Stimulated activated CD4-positive, alpha-beta T cell treated with anti-CD3 and anti-CD28 coated beads, Interleukin-2, amount 100 ng/mL, for 24 hours (primary cell): ENCODE results near the gene CHST9.
"Not testable (repeated sequence)": the region's sequence is repeated elsewhere in the genome, so short reads cannot be mapped to it uniquely, and the experiment has no call there.

ENCODE experiments used
- DNase-seq, 2 donors: peaks; one replicate each; pipeline ENCODE4 v3.0.0-alpha.2; 2020

The CHST9 gene

GRCh38 chr18:27185025-27185763 lies at the start of gene CHST9:
Gene CHST9, minus strand, starts transcription at chr18:27185308. Its CDS starts 42,499 bp downstream, at chr18:27142809.
- no peak for DNase-seq

GRCh38 chr18:27232355-27232754 lies 47.2 kb upstream of the CHST9 start:
- not testable (repeated sequence) for DNase-seq

DNA sequence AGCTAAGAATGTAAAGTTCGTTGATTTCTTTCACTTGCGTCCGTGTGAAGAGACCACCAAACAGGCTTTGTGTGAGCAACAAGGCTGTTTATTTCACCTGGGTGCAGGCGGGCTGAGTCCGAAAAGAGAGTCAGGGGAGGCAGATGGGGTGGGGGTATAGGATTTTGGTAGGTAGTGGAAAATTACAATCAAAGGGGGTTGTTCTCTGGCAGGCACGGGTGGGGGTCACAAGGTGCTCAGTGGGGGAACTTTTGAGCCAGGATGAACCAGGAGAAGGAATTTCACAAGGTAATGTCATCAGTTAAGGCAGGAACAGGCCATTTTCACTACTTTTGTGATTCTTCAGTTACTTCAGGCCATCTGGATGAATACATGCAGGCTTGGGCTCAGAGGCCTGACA lies 46.6 kb upstream of the CHST9 start:
- not testable (repeated sequence) for DNase-seq

DNA sequence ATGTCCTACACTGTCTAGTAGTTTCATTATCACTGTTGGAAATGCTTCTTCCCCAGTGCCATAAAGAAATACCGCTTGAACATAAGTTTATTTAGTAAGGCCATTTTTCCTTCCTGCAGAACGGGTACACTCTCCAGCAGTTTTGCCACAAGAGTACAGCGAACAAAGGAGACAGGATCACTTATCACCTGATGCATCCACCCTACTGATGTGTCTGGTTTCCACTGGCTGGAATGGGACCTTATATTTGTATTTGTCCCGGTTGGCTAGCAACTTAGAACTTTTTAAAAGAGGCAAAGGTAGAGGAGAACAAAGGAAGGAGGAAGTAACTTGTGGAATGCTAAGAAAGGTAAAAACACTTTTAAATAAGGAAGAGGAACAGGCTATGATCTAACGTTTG lies 46.1 kb upstream of the CHST9 start:
- not testable (repeated sequence) for DNase-seq

DNA sequence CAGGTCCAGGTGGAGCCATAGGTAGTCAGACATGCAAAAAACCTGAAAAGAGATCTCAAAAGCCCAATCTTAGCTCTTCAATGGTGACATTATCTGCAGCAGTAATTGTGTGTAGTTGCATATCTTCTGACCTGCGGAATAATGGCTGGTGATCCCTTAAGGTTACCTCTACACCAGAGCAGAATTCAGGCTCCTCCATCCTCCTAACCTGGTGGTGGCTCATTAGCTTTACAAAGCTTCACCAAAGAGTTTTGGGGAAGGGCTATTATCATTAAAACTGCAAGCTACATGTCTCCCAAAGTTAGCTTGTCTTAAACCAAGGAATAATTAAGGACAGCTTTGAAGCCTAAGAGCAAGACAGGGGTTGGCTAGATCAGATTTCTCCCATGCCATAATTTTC lies 42.6 kb upstream of the CHST9 start:
- DNase-seq: no peak

DNA sequence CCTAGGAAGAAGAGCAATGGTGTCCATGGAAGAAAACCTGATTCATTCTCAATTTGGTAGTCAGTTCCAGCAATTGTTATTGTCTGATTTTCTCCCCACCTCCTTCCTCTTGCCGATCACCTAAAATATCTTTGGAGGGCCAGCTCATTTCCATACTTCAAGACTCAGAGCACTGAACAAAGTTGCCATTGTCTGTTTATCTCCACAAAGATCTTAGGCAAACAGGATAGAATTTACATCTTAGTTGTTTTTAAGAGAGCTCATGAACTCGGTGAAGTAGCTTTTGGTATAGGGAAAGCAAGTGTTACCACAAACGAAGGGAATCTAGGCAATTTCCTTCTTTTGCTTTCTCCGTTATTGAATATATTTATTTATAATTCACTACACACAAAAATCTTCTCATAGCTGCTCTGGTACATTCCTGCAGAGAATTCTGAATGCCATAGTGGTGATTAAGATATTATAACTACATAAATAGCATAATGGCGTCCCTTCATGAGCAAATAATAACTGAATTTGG lies 41.5 kb upstream of the CHST9 start:
- DNase-seq: no peak

- no peak for DNase-seq
Observed at GRCh38 chr18:27225947-27226481, 40.9 kb upstream of the CHST9 start.

DNA sequence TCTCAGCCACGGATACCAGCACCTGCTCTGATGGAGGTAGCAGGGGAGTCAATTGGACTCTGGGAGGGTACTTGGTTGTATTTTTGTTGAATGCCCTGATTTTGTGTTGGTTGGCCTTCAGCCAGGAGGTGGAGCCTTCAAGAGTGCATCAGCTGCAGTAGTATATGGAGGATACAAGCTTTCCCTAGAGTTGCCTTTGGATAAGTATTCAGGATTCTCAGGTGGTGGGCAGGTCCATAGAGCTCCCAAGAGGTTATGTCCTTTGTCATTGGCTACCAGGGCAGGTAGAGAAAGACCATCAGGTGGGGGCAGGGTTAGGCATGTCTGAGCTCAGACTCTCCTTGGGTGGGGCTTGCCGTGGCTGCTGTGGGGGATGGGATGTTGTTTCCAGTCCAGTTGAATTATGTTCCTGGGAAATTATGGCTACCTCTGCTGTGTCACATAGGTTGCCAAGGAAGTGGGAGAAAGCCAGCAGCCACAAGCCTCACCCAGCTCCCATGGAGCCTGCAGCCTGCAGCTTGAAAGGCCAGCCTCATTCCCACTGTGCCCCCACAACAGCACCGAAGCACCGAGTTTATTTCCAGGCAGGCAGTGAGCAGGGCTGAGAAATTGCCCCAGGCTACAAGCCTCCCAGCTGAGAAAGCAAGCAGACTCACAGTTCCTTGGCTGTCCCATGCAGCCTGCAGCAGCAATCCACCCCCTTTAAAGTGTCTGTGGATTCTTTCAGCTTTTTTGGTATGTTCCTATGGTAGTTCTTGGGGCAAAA lies 38.6 kb upstream of the CHST9 start:
- DNase-seq: no peak

GRCh38 chr18:27214831-27215230 lies 29.7 kb upstream of the CHST9 start:
- DNase-seq: no peak

DNA sequence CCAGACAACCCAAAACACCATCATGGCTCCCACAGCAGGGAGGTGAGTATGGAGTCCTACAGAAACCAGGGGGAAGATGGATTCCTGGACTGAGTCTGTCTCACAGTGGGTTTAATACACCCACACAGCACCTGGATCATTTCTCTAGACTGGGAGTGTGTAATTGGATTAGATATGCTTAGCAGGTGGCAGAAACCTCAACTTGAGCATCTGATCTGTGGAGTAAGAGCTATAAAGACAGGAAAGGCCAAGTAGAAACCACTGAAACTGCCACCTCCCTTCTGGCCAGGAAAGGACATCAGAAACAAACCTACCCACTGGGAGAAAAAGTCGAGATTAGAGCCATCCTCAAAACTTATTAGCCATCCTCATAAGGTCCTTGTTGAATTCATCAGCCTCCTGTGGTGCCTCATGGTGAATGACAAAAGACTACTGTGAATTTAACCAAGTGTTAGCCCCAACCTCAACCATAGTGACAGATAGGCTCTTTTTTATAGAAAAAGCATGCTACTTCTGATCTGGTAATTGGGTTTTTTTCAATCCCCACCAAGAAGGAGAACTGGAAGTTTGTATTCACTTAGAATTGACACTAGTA lies 28.1 kb upstream of the CHST9 start:
- DNase-seq: no peak

GRCh38 chr18:27211569-27211968 lies 26.5 kb upstream of the CHST9 start:
- no peak for DNase-seq

DNA sequence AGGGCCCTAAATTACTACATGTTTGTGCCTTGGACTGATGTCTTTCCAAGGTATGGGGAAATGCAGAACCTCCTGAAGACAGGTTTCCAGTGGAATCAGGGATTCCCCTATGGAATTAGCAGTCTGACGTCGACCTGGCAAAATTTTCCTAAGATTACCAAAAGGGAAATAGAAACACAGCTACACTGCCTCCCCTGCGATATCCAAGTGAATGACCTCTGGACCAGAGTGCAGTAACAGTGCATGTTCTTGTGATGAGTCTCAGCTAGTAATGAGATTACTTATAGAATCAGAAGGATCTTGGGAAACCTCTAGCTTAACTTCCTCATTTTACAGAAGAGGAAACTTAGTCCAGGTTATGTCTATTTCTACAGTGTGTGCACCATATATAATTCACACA lies 21.3 kb upstream of the CHST9 start:
- no peak for DNase-seq

DNA sequence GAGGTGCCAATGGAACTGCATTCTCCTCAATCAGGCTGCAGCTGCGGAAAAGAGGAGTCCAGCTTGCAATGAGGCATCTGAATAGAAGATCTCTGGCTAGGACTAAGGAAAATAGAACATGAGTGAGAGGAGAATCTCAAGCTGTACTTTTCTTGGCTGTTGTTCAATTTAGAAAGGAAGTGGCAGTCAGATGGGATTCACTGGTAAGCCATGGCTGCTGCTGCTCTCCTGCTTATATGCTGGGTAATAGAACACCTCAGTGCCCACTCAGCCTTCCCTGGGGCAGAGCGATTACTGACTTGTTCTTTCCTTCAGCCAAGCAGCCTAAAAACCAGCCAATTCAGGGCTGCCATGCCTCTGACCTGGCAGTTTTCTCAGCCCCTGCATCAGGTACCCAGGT lies 17.6 kb upstream of the CHST9 start:
- no peak for DNase-seq

- DNase-seq: no peak
Observed at GRCh38 chr18:27198036-27198435, 12.9 kb upstream of the CHST9 start.

DNA sequence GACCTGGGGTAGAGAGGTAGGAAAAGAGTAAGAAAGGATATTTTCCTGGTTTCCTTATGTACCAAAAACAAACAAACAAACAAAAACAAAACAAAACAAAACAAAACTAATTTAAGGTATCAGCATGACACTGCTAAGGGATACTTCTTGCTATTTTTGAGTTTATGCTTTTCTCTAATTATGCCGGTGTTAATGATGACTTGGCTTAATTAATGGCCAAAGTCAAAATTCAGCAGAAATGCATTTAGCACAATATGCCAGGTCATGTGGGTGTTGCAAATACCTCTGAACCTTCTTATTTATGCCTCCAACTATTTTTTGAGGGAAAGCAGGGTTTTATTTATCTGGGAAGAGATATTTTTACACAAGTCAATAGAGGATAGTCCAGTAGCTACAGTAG lies 3.2 kb upstream of the CHST9 start:
- DNase-seq: no peak

DNA sequence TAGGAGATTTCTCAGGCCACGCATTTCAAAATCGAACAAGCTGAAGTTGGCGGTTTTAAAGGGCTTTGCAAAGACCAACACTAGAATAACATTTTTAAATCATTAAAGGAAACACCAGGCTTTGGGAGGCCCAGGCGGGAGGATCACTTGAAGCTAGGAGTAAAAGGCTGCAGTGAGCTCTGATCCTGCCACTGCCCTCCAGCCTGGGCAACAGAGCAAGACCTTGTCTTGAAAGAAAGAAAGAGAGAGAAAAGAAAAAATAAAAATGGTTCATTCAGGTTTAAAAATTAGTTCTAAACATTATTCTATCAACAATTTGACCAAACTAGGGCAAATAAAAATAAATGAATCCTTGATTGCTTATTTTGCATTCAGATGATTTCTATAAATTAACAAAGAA lies 789 bp upstream of the CHST9 start:
- no peak for DNase-seq

- DNase-seq: no peak
Observed at GRCh38 chr18:27184115-27185024, 738 bp downstream of the CHST9 start.

- no peak for DNase-seq
Observed at GRCh38 chr18:27181726-27182125, 3.4 kb downstream of the CHST9 start.

DNA sequence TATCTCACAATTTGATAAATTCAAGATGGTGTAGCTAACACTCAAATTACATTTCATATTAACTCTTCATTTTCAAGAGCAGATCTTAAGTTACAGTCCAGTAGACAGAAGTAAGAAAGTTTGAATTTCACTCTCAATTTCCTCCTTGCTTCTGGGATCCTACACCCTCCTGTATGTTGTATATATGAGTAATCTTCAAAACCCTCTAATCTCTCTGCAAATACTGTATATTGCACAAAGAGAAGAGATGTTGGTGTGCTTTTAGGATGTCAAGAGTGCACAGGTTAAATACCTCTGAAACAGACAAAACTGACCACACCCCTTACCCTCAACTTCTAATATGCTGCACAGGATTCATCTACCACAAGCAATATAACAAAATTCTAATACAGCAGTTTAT lies 6.7 kb downstream of the CHST9 start:
- DNase-seq: no peak

DNA sequence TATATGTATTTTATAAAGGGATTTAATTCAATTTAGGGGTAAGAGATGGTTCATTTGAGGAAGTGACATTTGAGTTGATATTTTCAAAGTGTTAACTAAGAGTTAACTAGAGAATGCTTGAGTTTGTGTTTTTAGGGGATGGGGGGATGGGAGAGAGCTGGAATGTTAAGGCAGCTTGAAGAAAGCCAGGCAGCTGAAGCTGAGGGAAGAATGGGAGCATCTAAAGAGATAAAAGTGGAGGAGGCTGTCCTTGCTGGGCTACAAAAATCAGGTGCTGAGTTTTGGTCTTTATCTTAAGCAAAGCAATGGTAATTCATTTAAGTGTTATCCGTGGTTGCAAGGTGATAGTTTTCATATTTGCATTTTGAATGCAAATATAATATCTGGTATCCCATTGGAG lies 9.2 kb downstream of the CHST9 start:
- no peak for DNase-seq

- no peak for DNase-seq
Observed at GRCh38 chr18:27175245-27175644, 9.9 kb downstream of the CHST9 start.

DNA sequence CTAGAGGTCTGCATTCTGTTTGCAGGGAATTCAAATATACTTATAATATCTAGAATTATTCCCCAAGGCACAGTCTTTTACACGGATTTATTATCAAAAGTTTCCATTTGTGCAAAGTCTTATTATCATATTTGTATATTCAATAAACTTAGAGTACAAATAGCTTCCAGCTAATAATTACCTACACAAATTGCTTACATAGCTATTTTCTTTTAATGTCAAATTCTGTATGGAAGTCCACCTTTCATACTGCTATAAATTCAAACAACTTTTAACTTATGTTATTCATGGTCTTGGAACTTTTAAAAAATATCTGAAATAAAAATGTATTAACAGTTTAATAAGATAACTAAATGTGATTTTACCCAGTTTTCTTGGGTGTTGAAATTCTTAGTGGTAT lies 13.1 kb downstream of the CHST9 start:
- DNase-seq: no peak
